ENCODE measurements around the gene PRDM11. TPM values are rescaled to one million over a fixed set of nuclear protein-coding genes. Genes with fewer than 3 reads are reported as not detected.

The PRDM11 gene
- total RNA-seq, 4 donors from 2014 or later = 26.4 to 57.2 (median 29.6) TPM

DNA sequence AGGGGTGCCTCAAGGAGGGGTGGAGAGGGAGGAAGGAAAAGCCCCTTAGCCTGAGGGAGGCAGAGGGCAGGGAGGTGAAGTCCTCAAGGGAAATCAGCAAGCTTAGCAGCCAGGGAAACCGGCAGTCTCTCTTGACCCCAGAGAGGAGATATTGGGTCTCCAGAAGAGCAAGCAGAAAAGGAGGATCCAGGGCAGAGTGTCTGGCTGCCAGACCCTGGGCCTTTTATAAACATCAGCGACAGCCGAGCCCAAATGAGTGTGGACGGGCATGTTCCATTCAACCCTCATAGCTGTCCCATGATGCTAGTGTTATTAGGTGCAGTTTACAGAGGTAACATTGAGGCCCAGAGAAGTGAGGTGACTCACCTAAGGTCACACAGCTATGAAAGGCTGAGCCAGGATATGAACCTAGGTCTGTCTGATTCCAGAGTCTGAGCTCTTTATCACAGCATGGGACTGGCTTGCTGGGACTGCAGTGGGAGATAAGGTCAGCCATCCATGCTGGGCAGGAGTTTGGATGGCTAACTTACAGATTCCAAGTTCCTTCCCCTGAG lies 9.3 kb downstream of the PRDM11 start:
- WGBS, 2 donors (ENCODE audit: low coverage in 1 of 2) = 68% methylated on average over 4 of the region's 4 CpGs; no CpG with 5 or more reads in 1 of the 2 donors
- no peaks in the 10 kb centered on the region for H3K9me3 ChIP-seq
- TF ChIP-seq, protein P1, sequence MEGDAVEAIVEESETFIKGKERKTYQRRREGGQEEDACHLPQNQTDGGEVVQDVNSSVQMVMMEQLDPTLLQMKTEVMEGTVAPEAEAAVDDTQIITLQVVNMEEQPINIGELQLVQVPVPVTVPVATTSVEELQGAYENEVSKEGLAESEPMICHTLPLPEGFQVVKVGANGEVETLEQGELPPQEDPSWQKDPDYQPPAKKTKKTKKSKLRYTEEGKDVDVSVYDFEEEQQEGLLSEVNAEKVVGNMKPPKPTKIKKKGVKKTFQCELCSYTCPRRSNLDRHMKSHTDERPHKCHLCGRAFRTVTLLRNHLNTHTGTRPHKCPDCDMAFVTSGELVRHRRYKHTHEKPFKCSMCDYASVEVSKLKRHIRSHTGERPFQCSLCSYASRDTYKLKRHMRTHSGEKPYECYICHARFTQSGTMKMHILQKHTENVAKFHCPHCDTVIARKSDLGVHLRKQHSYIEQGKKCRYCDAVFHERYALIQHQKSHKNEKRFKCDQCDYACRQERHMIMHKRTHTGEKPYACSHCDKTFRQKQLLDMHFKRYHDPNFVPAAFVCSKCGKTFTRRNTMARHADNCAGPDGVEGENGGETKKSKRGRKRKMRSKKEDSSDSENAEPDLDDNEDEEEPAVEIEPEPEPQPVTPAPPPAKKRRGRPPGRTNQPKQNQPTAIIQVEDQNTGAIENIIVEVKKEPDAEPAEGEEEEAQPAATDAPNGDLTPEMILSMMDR (IDR thresholded peaks at IDR 0.05) = no peak
- TF ChIP-seq POLR2AphosphoS5 (IDR thresholded peaks at IDR 0.05) (no peak), EP300 (IDR thresholded peaks at IDR 0.05) (no peak), POLR2A (IDR thresholded peaks at IDR 0.05) (no peak)
- peaks cover 7 to 84% (median 35%) of the 10 kb centered on the region in 3 donors for H3K4me1 ChIP-seq
- peak overlapping the region in 3 of 4 donors; percentile 64 to 85 (median 66) for H3K27ac ChIP-seq
- no peaks in the 10 kb centered on the region for H3K36me3 ChIP-seq
- H3K4me3 ChIP-seq = no peak overlapping the region
- no peaks in the 10 kb centered on the region for H3K27me3 ChIP-seq
- no peak for ATAC-seq

DNA sequence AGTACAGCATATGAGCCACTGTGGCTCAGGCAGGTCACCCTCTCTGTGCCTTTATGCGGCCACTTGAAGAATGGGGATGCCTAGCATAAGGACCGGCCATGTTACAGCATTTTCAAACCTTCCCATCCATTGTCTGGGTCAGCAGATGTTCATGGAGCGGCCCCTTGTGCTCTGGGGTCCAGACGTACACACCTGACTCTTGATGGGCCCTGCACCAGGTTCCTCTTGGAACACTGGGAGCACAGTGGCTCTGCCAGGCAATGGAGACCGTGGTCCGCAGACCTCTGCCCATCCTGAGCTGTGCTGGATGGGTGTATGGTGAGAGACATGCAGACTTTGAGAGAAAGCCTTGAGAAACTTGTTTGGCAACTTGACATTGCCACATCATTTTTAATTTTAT lies 9.8 kb downstream of the PRDM11 start:
- Histone ChIP-seq H3K36me3 (no peaks in the 10 kb centered on the region), H3K27me3 (no peaks in the 10 kb centered on the region), H3K4me3 (no peak overlapping the region), H3K27ac (peak overlapping the region in 3 of 4 donors; percentile 66 to 85 (median 83)), H3K4me1 (peaks cover 7 to 84% (median 36%) of the 10 kb centered on the region in 3 donors), H3K9me3 (no peaks in the 10 kb centered on the region)
- no peak for TF ChIP-seq POLR2A (IDR thresholded peaks at IDR 0.05)
- no peak for TF ChIP-seq EP300 (IDR thresholded peaks at IDR 0.05)
- TF ChIP-seq POLR2AphosphoS5 (IDR thresholded peaks at IDR 0.05) = no peak
- WGBS, 2 donors (ENCODE audit: low coverage in 1 of 2) = 90% methylated on average over 2 of the region's 6 CpGs; no CpG with 5 or more reads in 1 of the 2 donors
- ATAC-seq = no peak

DNA sequence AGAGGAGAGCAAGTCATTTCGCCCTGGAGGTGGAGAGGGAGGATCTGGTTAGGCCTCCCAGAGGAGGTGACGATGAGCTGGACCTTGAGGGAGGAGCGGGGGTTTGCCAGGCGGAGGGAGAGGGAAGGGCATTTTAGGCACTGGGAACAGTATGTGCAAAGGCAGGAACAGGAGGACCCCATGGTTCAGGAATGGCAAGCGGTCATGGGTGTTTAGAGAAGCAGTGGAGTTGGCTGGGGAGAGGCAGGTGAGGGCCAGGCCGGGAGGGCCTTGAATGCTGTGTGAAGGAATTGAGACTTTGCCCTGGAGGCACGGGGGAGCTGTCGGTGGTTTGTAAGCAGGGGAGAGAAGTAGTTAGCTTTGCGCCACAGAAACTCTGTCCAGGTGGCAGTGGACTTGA lies 10.3 kb downstream of the PRDM11 start:
- no peak overlapping the region for H3K4me3 ChIP-seq
- H3K9me3 ChIP-seq = no peaks in the 10 kb centered on the region
- ATAC-seq = no peak
- WGBS, 2 donors (ENCODE audit: low coverage in 1 of 2) = 80 to 100% methylated on average over 2 to 7 of the region's 9 CpGs
- no peak for TF ChIP-seq POLR2A (IDR thresholded peaks at IDR 0.05)
- TF ChIP-seq POLR2AphosphoS5 (IDR thresholded peaks at IDR 0.05) = no peak
- TF ChIP-seq, protein P1 (IDR thresholded peaks at IDR 0.05) = no peak
- TF ChIP-seq EP300 (IDR thresholded peaks at IDR 0.05) = no peak
- peak overlapping the region in 3 of 4 donors; percentile 83 to 89 (median 85) for H3K27ac ChIP-seq
- peaks cover 7 to 89% (median 41%) of the 10 kb centered on the region in 3 donors for H3K4me1 ChIP-seq
- no peaks in the 10 kb centered on the region for H3K27me3 ChIP-seq
- no peaks in the 10 kb centered on the region for H3K36me3 ChIP-seq

DNA sequence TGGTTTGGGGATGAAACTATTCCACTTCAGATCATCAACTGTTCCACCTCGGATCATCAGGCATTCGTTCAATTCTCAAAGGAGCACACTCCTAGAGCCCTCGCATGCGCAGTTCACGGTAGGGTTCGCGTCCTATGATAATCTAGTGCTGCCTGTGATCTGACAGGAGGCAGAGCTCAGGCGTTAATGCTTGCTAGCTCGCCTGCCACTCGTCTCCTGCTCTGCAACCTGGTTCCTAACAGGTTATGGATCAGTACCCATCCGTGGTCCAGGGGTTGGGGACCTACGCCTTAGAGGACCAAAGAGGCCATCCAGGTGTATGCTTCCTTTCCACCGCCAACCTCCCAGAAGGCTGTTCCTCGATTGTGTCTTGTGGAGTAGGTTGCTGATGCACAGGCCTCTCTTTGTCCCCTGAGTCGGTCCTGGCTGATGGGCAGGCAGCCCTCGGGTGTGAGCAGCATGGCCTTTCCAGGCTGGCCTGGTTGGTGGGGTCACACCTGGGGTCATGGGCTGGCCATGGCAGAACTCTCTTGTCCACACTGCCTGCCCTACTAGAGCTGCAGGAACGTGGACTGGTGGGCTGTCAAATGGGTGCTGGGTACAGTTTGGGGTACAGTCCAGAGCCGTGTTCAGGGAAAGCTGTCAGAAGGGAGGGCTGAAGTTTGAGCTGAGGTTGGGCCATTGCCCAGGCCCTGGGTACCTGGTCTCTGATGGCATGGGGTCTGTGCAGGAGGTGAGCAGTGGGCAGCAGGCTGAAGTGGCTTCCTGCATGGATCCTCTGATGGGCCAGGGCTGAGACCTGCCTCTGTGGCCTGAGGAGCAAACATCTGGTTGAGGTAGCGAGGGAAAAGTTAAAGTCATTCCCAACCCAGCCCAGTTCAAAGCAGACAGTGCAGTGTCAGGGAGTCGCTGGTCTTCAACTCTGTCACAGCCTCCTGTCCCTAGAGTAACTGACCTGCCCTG lies 11.1 kb downstream of the PRDM11 start:
- TF ChIP-seq, protein P1 (IDR thresholded peaks at IDR 0.05) = no peak
- TF ChIP-seq POLR2AphosphoS5 (IDR thresholded peaks at IDR 0.05) = no peak
- no peak for TF ChIP-seq EP300 (IDR thresholded peaks at IDR 0.05)
- TF ChIP-seq POLR2A (IDR thresholded peaks at IDR 0.05) = no peak
- ATAC-seq = peak; percentile 6
- Histone ChIP-seq H3K27me3 (no peaks in the 10 kb centered on the region), H3K9me3 (no peaks in the 10 kb centered on the region), H3K4me1 (peaks cover 7 to 97% (median 48%) of the 10 kb centered on the region in 3 donors), H3K27ac (peak overlapping the region; percentile 63 to 89 (median 84)), H3K4me3 (no peak overlapping the region), H3K36me3 (no peaks in the 10 kb centered on the region)
- WGBS, 2 donors (ENCODE audit: low coverage in 1 of 2) = 80 to 93% methylated on average over 1 to 8 of the region's 20 CpGs

DNA sequence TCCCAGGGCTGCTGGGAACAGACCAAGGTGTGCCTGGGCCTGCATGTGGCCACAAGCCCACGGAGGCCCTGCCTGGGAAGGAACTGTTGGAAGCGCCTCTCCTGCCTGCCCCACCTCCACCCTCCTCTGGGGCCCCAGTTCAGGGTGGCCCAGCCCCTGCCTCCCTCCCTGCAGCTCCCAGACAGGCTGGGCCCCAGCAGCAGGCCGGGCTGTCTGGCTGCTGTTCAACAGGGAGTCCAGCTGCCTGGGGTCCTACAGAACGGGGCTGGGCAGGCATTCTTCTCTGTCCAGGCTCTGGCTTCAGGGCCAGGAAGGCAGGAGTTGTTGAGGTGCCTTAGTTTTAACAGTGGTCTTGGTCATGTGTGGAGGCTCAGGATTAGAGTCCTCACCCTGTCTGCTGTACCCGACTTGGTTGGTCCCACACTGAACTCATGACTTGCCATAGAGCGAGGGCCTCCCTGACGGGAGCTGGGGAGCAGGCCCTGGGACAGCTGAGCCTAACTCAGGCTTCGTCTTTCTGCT lies 11.8 kb downstream of the PRDM11 start:
- Histone ChIP-seq H3K4me1 (peaks cover 7 to 99% (median 51%) of the 10 kb centered on the region in 3 donors), H3K36me3 (no peaks in the 10 kb centered on the region), H3K9me3 (no peaks in the 10 kb centered on the region), H3K27me3 (no peaks in the 10 kb centered on the region), H3K4me3 (no peak overlapping the region), H3K27ac (peak overlapping the region; percentile 63 to 89 (median 84))
- peak; percentile 49 for ATAC-seq
- 0 to 40% methylated on average over 1 of the region's 8 CpGs for WGBS, 2 donors (ENCODE audit: low coverage in 1 of 2)
- TF ChIP-seq, protein P1 (IDR thresholded peaks at IDR 0.05) = peak in 1 of 4 experiments; percentile 9
- no peak for TF ChIP-seq POLR2AphosphoS5 (IDR thresholded peaks at IDR 0.05)
